HS-5 (cell line): Measurements from ENCODE around the gene EFR3B.
A peak's percentile ranks its signal among the peaks of the same experiment; 100 is the strongest.

Source experiments
- DNase-seq: peaks from one replicate; pipeline ENCODE4 v3.0.0-alpha.2; 2012; ENCODE audit warnings: low read depth

The EFR3B gene

GRCh38 chr2:25034081-25034480 is 7.8 kb upstream of the EFR3B start:
- DNase-seq = no peak

- no peak for DNase-seq
Observed at GRCh38 chr2:25035537-25036220, 6.2 kb upstream of the EFR3B start.

GRCh38 chr2:25036221-25036559 is 5.7 kb upstream of the EFR3B start:
- no peak for DNase-seq

- no peak for DNase-seq
Observed at GRCh38 chr2:25039126-25039525, 2.8 kb upstream of the EFR3B start.

- DNase-seq = no peak
Observed at GRCh38 chr2:25041307-25041927, 459 bp upstream of the EFR3B start.

- DNase-seq = no peak
Observed at GRCh38 chr2:25042321-25043240, 705 bp downstream of the EFR3B start.

GRCh38 chr2:25043241-25043867 is 1.5 kb downstream of the EFR3B start:
- peak; percentile 43 for DNase-seq

- DNase-seq = no peak
Observed at GRCh38 chr2:25044011-25044410, 2.1 kb downstream of the EFR3B start.

- no peak for DNase-seq
Observed at GRCh38 chr2:25044990-25045389, 3.1 kb downstream of the EFR3B start.

GRCh38 chr2:25049422-25049821 is 7.5 kb downstream of the EFR3B start:
- no peak for DNase-seq

- DNase-seq = no peak
Observed at GRCh38 chr2:25050128-25050527, 8.3 kb downstream of the EFR3B start.

GRCh38 chr2:25053041-25053440 is 11.2 kb downstream of the EFR3B start:
- DNase-seq = no peak

GRCh38 chr2:25054720-25055119 is 12.8 kb downstream of the EFR3B start:
- DNase-seq = no peak

- DNase-seq = no peak
Observed at GRCh38 chr2:25055376-25055920, 13.6 kb downstream of the EFR3B start.

- no peak for DNase-seq
Observed at GRCh38 chr2:25056098-25056821, 14.4 kb downstream of the EFR3B start.

GRCh38 chr2:25062511-25062917 is 20.6 kb downstream of the EFR3B start:
- no peak for DNase-seq

GRCh38 chr2:25063876-25064660 is 22.2 kb downstream of the EFR3B start:
- no peak for DNase-seq

GRCh38 chr2:25065768-25066167 is 23.9 kb downstream of the EFR3B start:
- no peak for DNase-seq

- no peak for DNase-seq
Observed at GRCh38 chr2:25066455-25066854, 24.6 kb downstream of the EFR3B start.

- no peak for DNase-seq
Observed at GRCh38 chr2:25068217-25068616, 26.3 kb downstream of the EFR3B start.

GRCh38 chr2:25071966-25072365 is 30.1 kb downstream of the EFR3B start:
- DNase-seq = no peak
